ENCODE measurements around the gene UMODL1.

The UMODL1 gene

GRCh38 chr21:42080788-42081083, 9.6 kb downstream of the UMODL1 start:
- peak; percentile 19 for DNase-seq

GRCh38 chr21:42081138-42081537, 10.0 kb downstream of the UMODL1 start:
- no peak for DNase-seq

- DNase-seq = no peak
Observed at GRCh38 chr21:42081931-42082381, 10.8 kb downstream of the UMODL1 start.

- DNase-seq = no peak
Observed at GRCh38 chr21:42082501-42083360, 11.6 kb downstream of the UMODL1 start.

- DNase-seq = no peak
Observed at GRCh38 chr21:42083361-42083690, 12.2 kb downstream of the UMODL1 start.

GRCh38 chr21:42084079-42084478, 13.0 kb downstream of the UMODL1 start:
- no peak for DNase-seq

- DNase-seq = no peak
Observed at GRCh38 chr21:42085246-42086077, 14.3 kb downstream of the UMODL1 start.

- DNase-seq = no peak
Observed at GRCh38 chr21:42086969-42087368, 15.9 kb downstream of the UMODL1 start.

- DNase-seq = no peak
Observed at GRCh38 chr21:42088148-42088547, 17.0 kb downstream of the UMODL1 start.

- DNase-seq = no peak
Observed at GRCh38 chr21:42088658-42089057, 17.5 kb downstream of the UMODL1 start.

GRCh38 chr21:42089093-42089631, 18.0 kb downstream of the UMODL1 start:
- no peak for DNase-seq

- no peak for DNase-seq
Observed at GRCh38 chr21:42089665-42090310, 18.7 kb downstream of the UMODL1 start.

GRCh38 chr21:42091899-42092508, 20.9 kb downstream of the UMODL1 start:
- no peak for DNase-seq

GRCh38 chr21:42092771-42093170, 21.7 kb downstream of the UMODL1 start:
- no peak for DNase-seq

- DNase-seq = no peak
Observed at GRCh38 chr21:42093186-42093585, 22.1 kb downstream of the UMODL1 start.

- peak; percentile 90 for DNase-seq
Observed at GRCh38 chr21:42093991-42094421, 22.9 kb downstream of the UMODL1 start.

GRCh38 chr21:42094811-42095210, 23.7 kb downstream of the UMODL1 start:
- DNase-seq = no peak

GRCh38 chr21:42095581-42095980, 24.5 kb downstream of the UMODL1 start:
- no peak for DNase-seq

- no peak for DNase-seq
Observed at GRCh38 chr21:42096566-42096965, 25.4 kb downstream of the UMODL1 start.

- no peak for DNase-seq
Observed at GRCh38 chr21:42097274-42097673, 26.2 kb downstream of the UMODL1 start.

- DNase-seq = peak; percentile 86
Observed at GRCh38 chr21:42097860-42098454, 26.8 kb downstream of the UMODL1 start.

GRCh38 chr21:42098957-42099505, 27.9 kb downstream of the UMODL1 start:
- no peak for DNase-seq

All from NCI-H226 (cell line).